NCI-H1105 (cell line): ENCODE data around the gene NFILZ.

Source experiments
- DNase-seq: peaks from one replicate; lab custom pipeline; 2025; lab: John Stamatoyannopoulos, UW

The NFILZ gene, protein sequence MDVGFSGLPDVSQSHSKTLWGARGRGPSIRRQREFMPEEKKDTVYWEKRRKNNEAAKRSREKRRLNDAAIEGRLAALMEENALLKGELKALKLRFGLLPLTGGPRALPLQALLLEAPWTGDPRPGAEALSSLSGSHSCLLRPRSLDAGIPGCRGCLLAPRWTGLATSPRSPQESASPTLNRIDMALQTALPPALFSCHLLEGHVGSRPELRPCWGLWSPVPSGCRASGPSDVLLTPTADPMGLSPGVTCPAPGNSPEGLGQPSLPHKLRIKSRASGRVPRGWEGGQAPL

GRCh38 chr19:8629996-8630683, at the start of gene NFILZ:
NFILZ (plus strand) TSS chr19:8630633; CDS start chr19:8676766, 46,133 bp downstream.
- DNase-seq = no peak

DNA sequence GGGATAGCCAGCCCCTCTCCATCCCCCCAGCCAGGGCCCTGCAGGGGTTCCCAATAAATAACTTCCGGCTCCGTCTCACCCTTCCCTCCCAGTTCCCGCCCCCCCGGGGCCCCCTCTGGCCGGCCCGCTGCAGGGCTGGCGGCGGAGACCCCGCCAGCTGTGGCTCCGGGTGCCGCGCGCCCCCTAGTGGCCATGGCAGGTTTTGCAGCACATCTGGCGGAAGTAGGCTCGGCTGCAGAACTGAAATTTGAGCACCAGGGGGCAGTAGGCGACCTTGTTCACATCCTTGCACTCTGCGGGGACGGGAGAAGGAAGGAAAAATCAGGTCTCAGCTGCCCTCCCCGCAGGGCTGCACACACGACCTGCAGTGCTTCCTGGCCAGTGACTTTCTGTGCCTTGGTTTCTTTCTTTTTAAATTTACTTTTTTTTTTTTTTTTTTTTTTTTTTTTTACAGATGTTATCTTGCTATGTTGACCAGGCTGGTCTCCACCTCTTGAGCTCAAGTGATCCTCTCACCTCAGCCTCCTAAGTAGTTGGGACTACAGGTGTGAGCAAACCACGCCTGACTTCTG, 49.6 kb upstream of the NFILZ start:
- DNase-seq = peak; percentile 43

- DNase-seq = no peak
Observed at GRCh38 chr19:8584965-8585893, 45.2 kb upstream of the NFILZ start.

GRCh38 chr19:8585894-8586750, 44.3 kb upstream of the NFILZ start:
- DNase-seq = peak; percentile 20

DNA sequence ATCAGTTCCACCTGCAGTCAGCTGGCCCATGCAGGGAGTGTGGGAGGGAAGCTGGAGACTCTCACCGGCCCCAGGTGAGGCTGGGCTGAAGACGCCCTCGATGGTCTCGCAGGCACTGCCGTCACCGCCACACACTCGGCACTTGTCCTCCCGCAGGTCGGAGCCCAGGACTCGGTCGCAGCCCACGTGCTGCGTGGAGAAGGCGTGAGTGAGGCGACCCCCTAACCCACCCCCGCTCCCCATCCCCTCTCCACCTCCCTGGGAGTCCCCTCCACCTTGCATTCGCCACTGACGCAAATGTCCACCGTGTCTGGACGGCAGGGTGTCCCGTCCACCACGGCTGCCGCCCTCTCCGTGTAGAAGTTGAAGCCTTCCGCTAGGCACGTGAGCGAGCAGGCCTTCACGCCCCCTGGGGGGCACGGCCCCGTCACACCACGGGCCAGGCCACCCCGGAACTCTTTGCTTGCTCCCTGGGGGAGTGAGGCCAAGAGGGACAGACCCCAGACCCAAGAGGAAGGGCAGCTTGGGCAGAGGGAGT, 41.2 kb upstream of the NFILZ start:
- no peak for DNase-seq

DNA sequence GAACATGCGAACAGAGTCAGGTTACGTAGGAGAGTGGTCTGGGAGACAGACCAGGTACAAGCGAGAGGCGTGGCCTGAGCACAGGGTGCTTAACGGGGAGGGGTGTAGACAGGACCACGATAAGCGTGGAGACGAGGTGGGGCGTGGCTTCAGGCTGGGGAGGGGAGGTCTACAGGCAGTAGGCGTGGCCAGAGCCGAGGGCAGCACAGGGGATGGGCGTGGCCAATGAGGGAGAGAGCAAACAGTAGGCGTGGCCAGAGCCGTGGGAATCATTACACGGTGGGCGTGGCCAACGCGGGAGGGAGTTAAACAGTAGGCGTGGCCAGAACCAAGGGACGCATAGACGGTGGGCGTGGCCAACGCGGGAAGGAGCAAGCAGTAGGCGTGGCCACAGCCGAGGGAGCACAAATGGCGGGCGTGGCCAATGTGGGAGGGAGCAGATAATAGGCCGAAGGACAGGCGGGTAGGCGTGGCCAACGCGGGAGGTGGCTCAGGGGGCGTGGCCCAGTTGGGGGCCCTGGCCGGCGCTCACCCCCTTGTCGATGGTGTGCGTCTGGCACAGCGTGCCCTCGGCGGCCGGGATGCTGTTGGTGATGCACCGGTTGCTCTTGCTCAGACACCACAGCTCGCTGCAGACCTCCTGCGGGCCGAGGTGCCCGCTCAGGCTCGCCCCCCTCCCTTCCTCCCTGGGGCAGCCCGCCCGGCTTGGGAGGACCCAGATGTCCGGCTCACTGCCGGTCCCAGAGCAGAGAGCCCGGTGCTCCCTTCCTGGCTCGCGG, 38.0 kb upstream of the NFILZ start:
- DNase-seq = no peak

GRCh38 chr19:8593931-8594330, 36.5 kb upstream of the NFILZ start:
- no peak for DNase-seq

DNA sequence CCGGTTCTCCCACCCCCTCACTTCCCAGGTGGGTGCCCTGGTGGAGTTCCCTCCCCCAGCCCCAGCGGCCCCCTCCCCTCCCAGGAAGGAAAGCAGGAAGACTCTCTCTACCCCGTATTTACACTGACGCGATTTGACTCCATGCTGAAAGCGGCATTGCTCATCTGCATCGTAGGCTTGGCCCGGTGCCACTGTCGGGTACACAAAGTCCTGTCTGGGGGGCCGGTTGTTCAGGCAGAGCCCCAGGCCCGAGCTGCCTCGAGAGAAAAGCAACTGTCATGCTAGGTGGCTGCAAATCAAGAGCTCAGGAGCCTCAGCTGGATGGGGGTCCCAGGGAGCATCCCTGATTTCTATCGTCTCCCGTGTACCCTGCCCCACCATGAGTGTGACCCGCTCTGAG, 34.8 kb upstream of the NFILZ start:
- no peak for DNase-seq

- no peak for DNase-seq
Observed at GRCh38 chr19:8596168-8596567, 34.3 kb upstream of the NFILZ start.

DNA sequence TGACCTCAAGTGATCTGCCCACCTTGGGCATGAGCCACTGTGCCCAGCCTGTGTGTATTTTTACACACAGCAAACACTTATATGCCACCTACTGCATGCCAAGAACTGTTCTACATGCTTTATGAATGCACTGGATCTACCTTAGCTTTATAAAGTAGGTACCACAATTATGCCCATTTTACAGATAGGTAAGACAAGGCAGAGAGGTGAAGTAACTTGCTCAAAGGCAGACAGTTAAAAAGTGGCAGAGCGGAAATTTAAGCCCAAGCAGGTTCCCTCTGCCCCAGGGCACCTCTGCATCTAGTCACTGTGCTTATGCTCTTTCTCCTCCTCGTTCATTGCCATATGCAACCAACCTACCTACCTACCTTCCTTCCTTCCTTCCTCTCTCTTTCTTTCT, 30.4 kb upstream of the NFILZ start:
- no peak for DNase-seq

GRCh38 chr19:8600816-8601215, 29.6 kb upstream of the NFILZ start:
- no peak for DNase-seq

- no peak for DNase-seq
Observed at GRCh38 chr19:8601796-8602195, 28.6 kb upstream of the NFILZ start.

- DNase-seq = no peak
Observed at GRCh38 chr19:8605514-8605913, 24.9 kb upstream of the NFILZ start.

DNA sequence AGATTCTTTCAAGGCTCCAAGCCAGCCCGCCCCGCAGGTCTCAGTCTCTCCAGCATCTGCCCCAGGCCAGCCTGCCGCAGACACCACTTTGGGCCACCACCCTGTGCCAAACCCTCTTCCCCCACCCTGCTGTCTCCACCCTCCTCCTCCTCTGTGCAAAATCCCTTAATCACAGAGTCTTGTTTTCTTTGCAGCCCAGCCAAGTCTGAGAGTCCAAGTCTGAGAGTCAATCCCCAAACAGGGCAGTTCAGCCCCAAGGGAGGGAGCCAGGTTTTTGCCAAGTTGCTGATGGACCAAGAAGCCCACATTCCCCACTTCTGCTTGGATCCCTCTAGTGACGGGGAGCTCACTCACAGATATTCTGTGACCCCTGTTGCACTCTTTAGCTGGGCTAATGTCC, 23.0 kb upstream of the NFILZ start:
- DNase-seq = no peak

DNA sequence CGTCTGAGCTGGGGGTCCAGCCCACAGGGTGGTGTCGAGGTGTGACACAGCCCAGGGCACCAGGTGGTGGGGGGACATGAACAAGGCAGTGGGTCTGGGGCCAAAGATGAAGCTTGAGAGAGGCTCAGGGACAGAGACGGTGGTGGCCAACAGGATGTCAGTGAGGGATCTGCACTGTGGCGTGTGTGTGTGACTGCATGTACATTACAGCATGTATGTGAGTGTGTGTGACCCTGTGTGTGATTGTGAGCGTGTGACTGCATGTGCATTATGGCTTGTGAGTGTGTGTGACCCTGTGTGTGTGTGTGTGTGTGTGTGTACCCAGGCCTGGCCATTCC, 21.5 kb upstream of the NFILZ start:
- DNase-seq = no peak

GRCh38 chr19:8609279-8610040, 21.0 kb upstream of the NFILZ start:
- no peak for DNase-seq

DNA sequence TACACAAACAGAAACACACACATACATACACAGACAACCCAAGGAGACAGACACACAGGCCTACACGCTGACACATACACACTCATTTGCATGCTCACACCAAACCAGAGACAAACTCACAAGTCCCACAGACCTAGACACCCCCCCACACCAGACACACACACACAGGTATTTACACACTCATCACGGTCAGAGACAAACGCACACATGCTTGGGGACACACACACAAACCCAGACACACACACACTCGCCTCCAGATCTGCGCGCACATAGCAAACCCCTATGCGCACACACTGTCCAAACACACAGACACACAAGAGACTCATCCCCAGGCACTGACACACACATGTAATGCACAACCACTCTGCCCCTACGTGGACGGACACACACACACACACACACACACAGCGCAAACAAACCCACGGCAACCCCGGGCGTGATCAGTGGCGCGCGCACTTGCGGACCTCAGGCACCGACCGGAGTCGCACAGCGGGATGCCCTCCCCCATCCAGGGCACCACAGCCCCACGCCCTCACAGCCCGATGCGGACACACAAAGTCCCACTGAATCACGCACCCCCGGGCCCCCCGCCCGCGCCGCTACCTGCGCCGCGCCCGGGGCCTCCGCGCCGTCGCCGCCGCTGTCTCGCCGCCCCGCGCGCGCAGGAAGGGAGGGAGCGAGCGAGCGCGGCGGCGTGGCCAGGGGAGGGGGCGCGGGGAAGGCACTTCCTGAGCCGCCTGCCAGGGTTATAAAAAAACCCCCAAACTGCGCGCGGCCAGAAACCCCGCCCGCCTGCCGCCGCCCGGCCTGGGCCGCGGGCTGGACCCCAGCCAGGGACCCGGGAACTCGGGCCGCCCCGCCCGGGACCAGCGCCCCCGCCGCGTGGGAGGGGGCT, 20.1 kb upstream of the NFILZ start, which contains the start of gene ADAMTS10:
TSS of gene ADAMTS10 (minus strand) at position 675 of the 895 bp plus-strand sequence. CDS start 5,005 bp downstream, outside the sequence.
- no peak for DNase-seq

DNA sequence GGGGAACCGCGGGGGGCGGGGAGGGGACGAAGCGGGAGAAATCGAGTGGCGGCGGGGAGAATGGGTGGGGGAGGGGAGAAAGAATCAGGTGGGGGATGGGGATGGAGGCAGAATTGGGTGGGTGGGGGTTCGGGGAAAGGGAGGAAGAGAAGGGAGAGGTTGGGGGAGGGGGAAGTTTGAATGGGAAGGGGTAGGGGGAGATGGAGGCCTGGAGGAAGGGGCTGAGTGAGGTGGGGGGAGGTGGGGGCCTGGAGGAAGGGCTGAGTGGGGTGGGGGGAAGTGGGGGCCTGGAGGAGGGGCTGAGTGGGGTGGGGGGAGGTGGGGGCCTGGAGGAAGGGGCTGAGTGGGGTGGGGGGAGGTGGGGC, 19.5 kb upstream of the NFILZ start:
- DNase-seq = no peak
